Breast epithelium (tissue), 4 donors: ENCODE results near the gene TIMM22. TPM values are rescaled to one million over a fixed set of nuclear protein-coding genes. Genes with fewer than 3 reads are reported as not detected.
A peak's percentile ranks its signal among the peaks of the same experiment; 100 is the strongest.
"Not testable (repeated sequence)": the region's sequence is repeated elsewhere in the genome, so short reads cannot be mapped to it uniquely, and the experiment has no call there.

Experiments used
- DNase-seq, 2 donors: peaks; one replicate each; pipeline ENCODE4 v3.0.0-alpha.2; 2019; ENCODE audit warnings: low spot score in 2 of 2
- H3K27ac ChIP-seq, 2 donors: fragments of 200-600 bp; sonication (generic) in 1 of 2; one replicate each; pipeline ENCODE4 v1.5.1; 2016 to 2019; ENCODE audit warnings: mild to moderate bottlenecking in 1 of 2
- H3K27me3 ChIP-seq, 2 donors: fragments of 200-600 bp; sonication (generic) in 1 of 2; one replicate each; pipeline versions ENCODE4 v1.5.1 to v1.6.0; 2017 to 2019; ENCODE audit warnings: control low read depth in 1 of 2, mild to moderate bottlenecking in 1 of 2
- H3K36me3 ChIP-seq: fragments of 200-600 bp; one replicate; pipeline ENCODE4 v1.5.1; 2019
- H3K4me1 ChIP-seq, 2 donors: fragments of 200-600 bp; sonication (generic); one replicate each; pipeline ENCODE4 v1.5.1; 2016 to 2019; ENCODE audit warnings: control low read depth in 1 of 2
- H3K4me3 ChIP-seq, 3 donors: fragments of 200-600 bp; sonication (generic); 1 replicate in 2 of 3; 2 replicates in 1 of 3; pipeline ENCODE4 v1.5.1; 2016 to 2019; ENCODE audit warnings: mild to moderate bottlenecking in 3 of 3, moderate library complexity in 2 of 3
- H3K9me3 ChIP-seq, 2 donors: fragments of 200-600 bp; sonication (generic) in 1 of 2; one replicate each; pipeline ENCODE4 v1.5.1; 2016 to 2019; ENCODE audit warnings: control low read depth in 1 of 2
- CTCF ChIP-seq, 3 donors: fragments of 450-650 bp; IDR thresholded peaks; one replicate each; pipeline ENCODE4 v1.5.1; 2016 to 2017; ENCODE audit warnings: antibody characterized with exemption in 3 of 3, mild to moderate bottlenecking in 3 of 3, moderate library complexity in 3 of 3
- POLR2A ChIP-seq: fragments of 450-650 bp; IDR thresholded peaks from one replicate; pipeline ENCODE4 v1.6.1; 2016; ENCODE audit warnings: antibody characterized with exemption, mild to moderate bottlenecking, moderate library complexity
- POLR2AphosphoS5 ChIP-seq, 3 donors: sonication (generic); formaldehyde crosslinking; IDR thresholded peaks; one replicate each; pipeline ENCODE4 v1.6.1; 2017; ENCODE audit warnings: antibody characterized with exemption in 3 of 3
- intact Hi-C: fragments of 100-400 bp; cut with DNase I; formaldehyde crosslinking; loops from one replicate; pipeline ENCODE4 v1.15.1; 2023; ENCODE audit warnings: low total_unique reads
- total RNA-seq, 3 donors: library from RNA; depleted of rRNA; stranded (reverse); fragments of >200 nt; gene quantifications; one replicate each; pipeline ENCODE4 v1.1.0, GENCODE V29; 2016

TIMM22 gene
- 10 to 100 TPM; 10.1 to 12.0 (median 10.8) TPM for total RNA-seq

- H3K27me3 ChIP-seq, result no peaks in the 10 kb centered on the region
- H3K4me3 ChIP-seq, result peak within 1 kb of the TSS; percentile 73 to 98 (median 95)
- TF ChIP-seq CTCF (IDR thresholded peaks at IDR 0.05) (peak; percentile 77 to 95 (median 92)), POLR2A (no peak), POLR2AphosphoS5 (IDR thresholded peaks at IDR 0.05) (peak; percentile 71 to 91 (median 89))
- no peaks in the 10 kb centered on the region for H3K9me3 ChIP-seq
- peak; percentile 87 for DNase-seq
- H3K36me3 ChIP-seq, result no peaks in the 10 kb centered on the region
- intact Hi-C loops, result no loop called here
- peak within 1 kb of the TSS; percentile 88 to 90 for H3K27ac ChIP-seq
- peaks cover 4 to 15% of the 10 kb centered on the region in 2 donors for H3K4me1 ChIP-seq
Measured at GRCh38 chr17:996554-997344, at the start of gene TIMM22. Gene TIMM22, plus strand, starts transcription at chr17:997129. Its CDS starts 14 bp downstream, at chr17:997143.

- DNase-seq, result no peak
- H3K36me3 ChIP-seq, result no peaks in the 10 kb centered on the region
- H3K4me3 ChIP-seq, result no peak overlapping the region
- H3K27ac ChIP-seq, result peak overlapping the region in 1 of 2 donors; percentile 29
- no peaks in the 10 kb centered on the region for H3K4me1 ChIP-seq
- no peaks in the 10 kb centered on the region for H3K27me3 ChIP-seq
- no peak for TF ChIP-seq POLR2AphosphoS5 (IDR thresholded peaks at IDR 0.05)
- no peak for TF ChIP-seq POLR2A
- no peak for TF ChIP-seq CTCF (IDR thresholded peaks at IDR 0.05)
- intact Hi-C loops, result no loop called here
- H3K9me3 ChIP-seq, result no peaks in the 10 kb centered on the region
Measured at GRCh38 chr17:948284-948852, 48.6 kb upstream of the TIMM22 start.

GRCh38 chr17:949623-950303, 47.2 kb upstream of the TIMM22 start:
- H3K27me3 ChIP-seq, result no peaks in the 10 kb centered on the region
- no peaks in the 10 kb centered on the region for H3K36me3 ChIP-seq
- peak overlapping the region; percentile 10 to 12 for H3K27ac ChIP-seq
- H3K4me3 ChIP-seq, result no peak overlapping the region
- no peaks in the 10 kb centered on the region for H3K4me1 ChIP-seq
- TF ChIP-seq POLR2A, result no peak
- no peak for TF ChIP-seq POLR2AphosphoS5 (IDR thresholded peaks at IDR 0.05)
- TF ChIP-seq CTCF (IDR thresholded peaks at IDR 0.05), result no peak
- no peak for DNase-seq
- H3K9me3 ChIP-seq, result no peaks in the 10 kb centered on the region
- intact Hi-C loops, result no loop called here

GRCh38 chr17:951325-952132, 45.4 kb upstream of the TIMM22 start:
- intact Hi-C loops, result no loop called here
- Histone ChIP-seq H3K36me3 (no peaks in the 10 kb centered on the region), H3K9me3 (no peaks in the 10 kb centered on the region), H3K27me3 (no peaks in the 10 kb centered on the region), H3K4me1 (no peaks in the 10 kb centered on the region), H3K27ac (peak overlapping the region; percentile 49 to 77), H3K4me3 (peak overlapping the region in 2 of 3 donors; percentile 20 to 54)
- peak in 1 of 2 donors; percentile 72 for DNase-seq
- TF ChIP-seq CTCF (IDR thresholded peaks at IDR 0.05) (no peak), POLR2AphosphoS5 (IDR thresholded peaks at IDR 0.05) (peak in 1 of 3 donors; percentile 26), POLR2A (no peak)

GRCh38 chr17:952592-952991, 44.3 kb upstream of the TIMM22 start:
- H3K4me3 ChIP-seq, H3K9me3 ChIP-seq, H3K36me3 ChIP-seq, intact Hi-C loops, H3K27me3 ChIP-seq, H3K4me1 ChIP-seq: not testable (repeated sequence)
- DNase-seq, result peak in 1 of 2 donors; percentile 53
- H3K27ac ChIP-seq, result peak overlapping the region in 1 of 2 donors; percentile 9
